HepG2 (cell line): ENCODE measurements around the gene COL9A3. TPM values are rescaled to one million over a fixed set of nuclear protein-coding genes. Genes with fewer than 3 reads are reported as not detected.

ENCODE experiments used
- AKNA ChIP-seq: sonication (generic); formaldehyde crosslinking; IDR thresholded peaks from 2 replicates; pipeline ENCODE4 v1.4.0; 2020; ENCODE audit warnings: missing genetic modification reagents, borderline replicate concordance
- ARID2 ChIP-seq: sonication (generic); formaldehyde crosslinking; IDR thresholded peaks from 2 replicates; pipeline ENCODE4 v1.8.1; 2022; ENCODE audit warnings: mild to moderate bottlenecking, missing genetic modification reagents, borderline replicate concordance
- ATF4 ChIP-seq, 2 experiments: fragments of 450-650 bp in 1 of 2; sonication (generic) in 1 of 2; formaldehyde crosslinking; IDR thresholded peaks; 2 replicates each; pipeline versions ENCODE4 v1.5.0 to v1.8.0; 2020 to 2022; ENCODE audit warnings: mild to moderate bottlenecking in 1 of 2, missing genetic modification reagents in 1 of 2
- ATF7-NPFF ChIP-seq: sonication (generic); formaldehyde crosslinking; IDR thresholded peaks from 2 replicates; pipeline ENCODE4 v1.8.1; 2023; ENCODE audit warnings: mild to moderate bottlenecking, low read depth, missing genetic modification reagents, moderate library complexity
- GMEB2 ChIP-seq: IDR thresholded peaks from 2 replicates; pipeline ENCODE4 v1.6.1; 2016; ENCODE audit warnings: missing biosample characterization, missing genetic modification reagents, low read depth
- HDAC2 ChIP-seq: sonication (generic); formaldehyde crosslinking; IDR thresholded peaks from 2 replicates; pipeline ENCODE4 v1.4.0; 2020; ENCODE audit warnings: missing genetic modification reagents
- HNRNPLL ChIP-seq: fragments of 200-400 bp; formaldehyde crosslinking; IDR thresholded peaks from 2 replicates; pipeline ENCODE4 v1.6.1; 2017; ENCODE audit warnings: mild to moderate bottlenecking, low read depth, low read length; ENCODE audit not compliant: poor library complexity, severe bottlenecking
- KLF6 ChIP-seq: IDR thresholded peaks from 2 replicates; pipeline ENCODE4 v1.8.0; 2016; ENCODE audit warnings: missing biosample characterization, missing genetic modification reagents
- POGZ ChIP-seq: sonication (generic); formaldehyde crosslinking; IDR thresholded peaks from 2 replicates; pipeline ENCODE4 v1.4.0; 2020; ENCODE audit warnings: mild to moderate bottlenecking, missing genetic modification reagents
- RAD21 ChIP-seq: fragments of 450-650 bp; formaldehyde crosslinking; IDR thresholded peaks from 2 replicates; pipeline ENCODE4 v1.5.0; 2020; ENCODE audit warnings: mild to moderate bottlenecking
- RARG ChIP-seq: sonication (generic); formaldehyde crosslinking; IDR thresholded peaks from 2 replicates; pipeline ENCODE4 v1.4.0; 2020; ENCODE audit warnings: low read depth, mild to moderate bottlenecking, missing genetic modification reagents
- SALL1 ChIP-seq: sonication (generic); formaldehyde crosslinking; IDR thresholded peaks from 2 replicates; pipeline ENCODE4 v1.8.0; 2022; ENCODE audit warnings: mild to moderate bottlenecking, missing genetic modification reagents
- ZBTB21 ChIP-seq: sonication (generic); formaldehyde crosslinking; IDR thresholded peaks from 2 replicates; pipeline ENCODE4 v1.4.0; 2020; ENCODE audit warnings: missing genetic modification reagents
- ZBTB46 ChIP-seq: sonication (generic); formaldehyde crosslinking; IDR thresholded peaks from 2 replicates; pipeline ENCODE4 v1.4.0; 2020; ENCODE audit warnings: mild to moderate bottlenecking, missing genetic modification reagents, borderline replicate concordance
- ZBTB7A ChIP-seq: sonication (generic); formaldehyde crosslinking; IDR thresholded peaks from 2 replicates; pipeline ENCODE4 v1.8.0; 2022; ENCODE audit warnings: mild to moderate bottlenecking, missing genetic modification reagents
- ZNF235 ChIP-seq: sonication (generic); formaldehyde crosslinking; IDR thresholded peaks from 2 replicates; pipeline ENCODE4 v1.8.1; 2023; ENCODE audit warnings: mild to moderate bottlenecking, missing genetic modification reagents, borderline replicate concordance
- ZNF317 ChIP-seq: sonication (generic); formaldehyde crosslinking; IDR thresholded peaks from 2 replicates; pipeline ENCODE4 v1.5.0; 2020; ENCODE audit warnings: mild to moderate bottlenecking, missing genetic modification reagents
- ZNF33B ChIP-seq: sonication (generic); formaldehyde crosslinking; IDR thresholded peaks from 2 replicates; pipeline ENCODE4 v1.5.1; 2020; ENCODE audit warnings: mild to moderate bottlenecking, missing genetic modification reagents
- ZNF709 ChIP-seq: sonication (generic); formaldehyde crosslinking; IDR thresholded peaks from 2 replicates; pipeline ENCODE4 v1.5.0; 2020; ENCODE audit warnings: mild to moderate bottlenecking, missing genetic modification reagents
- ZSCAN12 ChIP-seq: sonication (generic); formaldehyde crosslinking; IDR thresholded peaks from 2 replicates; pipeline ENCODE4 v1.9.0; 2021; ENCODE audit warnings: mild to moderate bottlenecking, missing genetic modification reagents
- polyA plus RNA-seq, 8 experiments: library from polyadenylated mRNA; depleted of rRNA in 3 of 8; stranded (reverse) in 7 of 8; unstranded in 1 of 8; fragments of >200 nt; fragmentation: Illumina TruSeq in 4 of 8; extraction: Trizol in 4 of 8; gene quantifications; 2 replicates each; pipeline versions ENCODE4 v1.2.1 to v1.2.3, GENCODE V29; 2011 to 2016; ENCODE audit warnings: low read depth in 4 of 8, missing spikeins in 1 of 8, mixed read lengths in 1 of 8; ENCODE audit not compliant: insufficient read depth in 1 of 8
- total RNA-seq, 5 experiments: library from RNA; depleted of rRNA; stranded (reverse); fragments of >200 nt; fragmentation: Illumina TruSeq; extraction: Trizol; gene quantifications; 2 replicates each; pipeline ENCODE4 v1.2.3, GENCODE V29; 2016; ENCODE audit warnings: low read depth in 1 of 5

The COL9A3 gene
- total and polyA plus RNA-seq, 2 of the 13 experiments (the other 11 are each of a cell fraction or from before 2014, with no cell fraction given) = 155 to 204 TPM

- TF ChIP-seq SALL1 (peak; percentile 84), ZBTB21 (CRISPR knock-in tag) (peak; percentile 11), ARID2 (CRISPR knock-in tag) (no peak), ZSCAN12 (CRISPR knock-in tag) (peak; percentile 96), GMEB2 (no peak), HNRNPLL (peak; percentile 68), ZNF709 (CRISPR knock-in tag) (peak; percentile 91), ZNF317 (peak; percentile 31), ZNF235 (no peak), RARG (no peak), ATF7-NPFF (CRISPR knock-in tag) (peak; percentile 2; the same call in 1 of the 2 replicates), ZBTB46 (CRISPR knock-in tag) (no peak; the same call in 1 of the 2 replicates), RAD21 (CRISPR knock-in tag) (0 out of 2 replicates have a peak, but pooled peaks have one; percentile 12), AKNA (no peak), HDAC2 (CRISPR knock-in tag) (peak; percentile 82), ATF4 (CRISPR knock-in tag; IDR thresholded peaks at IDR 0.05) (peak in 1 of 2 experiments; percentile 59; a peak in 1 of 4 replicates), POGZ (CRISPR knock-in tag) (no peak), ZBTB7A (CRISPR knock-in tag) (peak; percentile 99), KLF6 (CRISPR knock-in tag) (peak; percentile 90; the same call in 1 of the 2 replicates), ZNF33B (CRISPR knock-in tag) (peak; percentile 84)
Measured at GRCh38 chr20:62805711-62806382, 11.0 kb upstream of the COL9A3 start (continued).
